Ecto neural progenitor cell (in vitro differentiated cells): Measurements from ENCODE around the gene KSR1.
A peak's percentile ranks its signal among the peaks of the same experiment; 100 is the strongest.

ENCODE experiments used
- DNase-seq: peaks from one replicate; pipeline ENCODE4 v3.0.0-alpha.2; 2018; ENCODE audit warnings: low spot score

KSR1 gene

GRCh38 chr17:27550974-27551505 lies 94.8 kb downstream of the KSR1 start:
- no peak for DNase-seq

DNA sequence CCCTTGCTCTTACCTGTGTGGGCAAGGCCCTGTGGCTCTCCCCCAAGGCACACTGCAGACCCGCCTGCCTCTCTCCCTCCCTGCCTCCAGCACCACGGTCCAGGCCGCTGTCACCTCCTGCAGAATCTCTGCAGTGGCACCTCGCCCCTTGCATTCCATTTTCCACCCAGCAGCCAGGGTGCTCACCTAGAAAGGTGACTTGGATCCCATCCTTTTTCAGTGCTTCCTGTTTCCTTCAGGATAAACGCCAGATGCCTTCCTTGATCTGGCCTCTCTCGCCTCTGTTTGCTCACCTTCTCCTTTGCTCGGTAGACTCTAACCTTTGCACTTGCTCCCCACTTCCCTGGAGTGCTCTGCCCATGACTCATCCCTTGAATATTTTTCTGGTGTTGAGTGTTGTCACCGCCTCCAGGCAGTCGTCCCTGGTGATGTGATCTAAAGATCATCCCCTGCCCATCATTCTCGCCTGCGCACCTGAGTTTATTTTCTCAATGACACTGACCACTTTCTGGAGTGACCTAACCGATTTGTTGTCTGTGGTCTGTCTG lies 95.5 kb downstream of the KSR1 start:
- no peak for DNase-seq

- DNase-seq = no peak
Measured at GRCh38 chr17:27552276-27552732, 96.1 kb downstream of the KSR1 start.

DNA sequence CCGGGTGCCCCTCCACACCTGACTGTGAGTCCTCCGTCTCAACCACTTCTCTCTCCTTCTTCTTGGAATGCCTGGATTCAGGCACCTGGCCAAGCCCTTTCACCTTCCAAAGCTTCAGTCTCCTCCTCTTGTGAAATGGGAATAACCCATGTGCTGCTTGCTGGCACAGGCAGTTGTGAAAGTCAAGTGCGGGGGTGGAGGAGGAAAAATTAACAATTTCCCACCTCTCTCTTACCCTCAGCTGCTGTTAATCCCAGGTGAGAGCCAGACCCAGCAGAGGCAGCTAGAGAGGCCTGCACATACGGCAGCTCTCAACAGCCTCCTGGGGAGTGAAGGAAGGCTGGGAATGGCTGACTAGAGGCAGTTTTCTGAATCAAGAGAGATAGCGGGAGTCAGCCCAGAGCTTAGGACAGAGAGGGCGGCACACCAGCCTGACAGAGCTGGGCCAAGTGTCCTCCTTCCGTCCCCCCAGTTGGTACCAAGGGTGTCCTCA lies 96.8 kb downstream of the KSR1 start:
- no peak for DNase-seq

DNA sequence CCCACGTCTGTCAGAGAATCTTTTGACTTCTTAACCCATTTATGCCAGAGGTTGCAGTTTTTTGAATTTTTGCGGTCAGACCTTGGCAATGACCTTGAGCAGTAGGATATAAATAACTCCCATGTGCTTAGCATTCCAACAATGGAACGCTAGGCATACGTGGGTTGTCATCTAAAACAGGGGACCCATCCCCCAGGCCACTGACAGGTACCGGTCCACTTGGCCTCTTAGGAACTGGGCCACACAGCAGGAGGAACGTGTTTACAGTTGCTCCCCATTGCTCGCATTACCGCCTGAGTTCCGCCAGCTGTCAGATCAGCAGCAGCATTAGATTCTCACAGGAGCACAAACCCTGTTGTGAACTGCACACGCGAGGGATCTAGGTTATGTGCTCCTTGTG lies 97.9 kb downstream of the KSR1 start:
- DNase-seq = no peak

GRCh38 chr17:27554911-27555310 lies 98.7 kb downstream of the KSR1 start:
- DNase-seq = no peak

GRCh38 chr17:27555339-27555738 lies 99.1 kb downstream of the KSR1 start:
- DNase-seq = no peak

DNA sequence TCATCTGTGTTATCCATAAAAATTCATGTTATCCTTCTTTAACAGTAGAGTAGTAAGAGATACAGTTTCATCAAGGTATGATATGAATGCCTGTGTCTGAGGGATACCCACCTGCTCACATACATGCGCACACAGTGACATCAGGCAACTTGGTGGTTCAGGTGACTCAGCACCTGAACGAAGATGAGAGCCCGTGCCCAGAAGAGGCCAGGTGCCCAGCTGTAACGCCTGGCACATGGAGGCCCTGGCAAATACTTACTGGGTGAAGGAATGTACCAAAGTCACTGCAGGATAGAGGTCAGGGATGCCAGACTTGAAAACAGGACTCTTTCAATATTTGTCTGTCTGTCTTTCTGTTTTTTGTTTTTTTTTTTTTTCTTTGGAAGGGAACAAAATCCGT lies 102.1 kb downstream of the KSR1 start:
- DNase-seq = no peak

DNA sequence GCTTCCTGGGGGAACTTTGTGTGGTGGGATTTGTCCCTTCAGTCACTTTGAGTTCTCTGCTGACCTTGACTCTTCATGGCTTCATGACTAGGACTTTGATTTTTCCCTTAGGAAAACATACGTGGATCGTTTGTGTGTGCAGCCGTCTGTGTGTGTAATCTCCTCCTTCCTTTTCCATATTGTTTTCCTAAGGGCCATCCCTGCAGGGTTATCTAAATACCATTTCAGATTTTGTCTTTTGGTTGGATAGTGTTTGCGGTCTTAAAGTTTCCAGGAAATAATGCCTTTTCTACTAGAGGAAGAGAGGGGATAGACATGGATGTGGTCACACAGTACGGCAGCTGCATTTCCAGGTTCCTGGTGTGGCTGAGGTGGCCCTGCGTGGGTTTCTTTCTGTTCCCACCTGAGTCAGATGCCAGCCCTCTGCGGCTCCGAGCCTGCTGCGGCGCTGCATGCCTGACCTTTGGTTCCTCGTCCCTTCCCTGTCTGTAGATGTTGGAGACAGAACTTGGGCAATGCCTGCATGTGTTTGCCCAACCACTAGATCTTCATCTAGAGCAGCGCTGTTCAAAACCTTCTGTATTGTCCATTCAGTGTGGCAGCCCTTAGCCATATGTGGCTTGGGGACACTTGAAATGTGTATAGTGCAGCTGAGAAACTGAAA lies 102.7 kb downstream of the KSR1 start:
- no peak for DNase-seq

DNA sequence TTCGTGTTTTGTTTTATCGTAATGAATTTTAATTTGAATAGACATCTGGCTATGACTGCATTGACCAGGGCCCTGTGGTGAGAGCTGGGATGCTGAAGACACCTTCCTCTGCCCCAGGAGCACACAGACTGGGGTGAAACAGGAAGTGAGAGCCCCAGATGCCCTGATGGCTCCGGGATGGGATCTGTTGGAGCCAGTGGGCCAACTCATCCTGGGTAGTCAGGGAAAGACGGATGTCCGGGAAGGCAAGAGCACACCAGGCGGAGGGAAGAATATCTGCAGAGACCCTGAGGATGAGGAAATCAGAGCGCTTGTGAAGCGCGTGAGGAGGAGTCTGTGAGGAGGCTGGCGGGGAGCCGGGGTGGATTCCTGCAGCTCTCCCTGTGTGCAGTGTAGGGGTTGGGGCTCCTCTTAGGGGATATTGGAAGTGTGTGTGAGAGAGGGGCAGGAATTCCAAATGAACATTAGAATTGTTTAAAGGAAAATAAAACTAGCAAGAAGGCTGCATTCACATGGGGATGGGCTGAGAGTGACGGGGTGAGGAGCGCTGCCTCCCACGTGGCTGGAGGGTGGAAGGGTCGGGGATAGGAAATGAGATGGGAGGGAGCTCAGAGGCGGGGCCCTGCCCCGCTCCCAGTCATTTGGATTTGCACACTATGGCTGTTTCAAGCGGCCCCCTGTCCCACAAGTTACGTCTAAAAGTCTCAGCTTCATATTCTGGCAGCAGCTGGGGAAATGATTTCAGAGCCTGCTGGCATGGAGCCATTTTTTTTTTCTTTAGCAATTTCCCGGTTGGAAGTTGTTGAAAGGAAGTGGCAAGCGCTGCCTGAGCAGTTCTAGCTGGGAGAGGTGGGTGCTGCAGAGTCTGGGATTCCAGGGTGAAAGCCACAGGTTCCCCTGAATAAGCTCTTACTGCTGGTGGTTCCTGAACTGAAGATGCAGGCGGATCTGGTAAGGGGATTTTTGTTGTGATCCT lies 103.5 kb downstream of the KSR1 start:
- no peak for DNase-seq

DNA sequence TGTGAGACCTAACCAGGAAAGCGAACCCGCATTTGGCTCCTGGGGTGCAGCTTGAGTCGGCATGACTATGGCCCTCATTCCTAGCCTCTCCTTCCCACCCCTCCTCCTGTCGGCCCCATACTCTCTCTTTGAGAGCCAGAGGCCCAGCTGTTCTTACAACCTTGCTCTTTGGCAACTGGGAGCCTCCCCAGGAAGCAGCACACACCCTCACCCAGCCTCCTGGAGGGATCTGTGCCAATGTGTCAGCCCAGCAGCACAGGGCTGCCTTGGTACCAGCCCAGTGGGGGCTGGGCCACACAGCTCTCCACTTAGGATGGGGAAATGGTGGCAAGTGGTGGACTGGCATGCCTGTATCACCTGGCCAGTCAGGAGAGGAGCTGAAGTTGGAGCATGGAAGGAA lies 104.4 kb downstream of the KSR1 start:
- no peak for DNase-seq

- DNase-seq = no peak
Measured at GRCh38 chr17:27562777-27563455, 106.7 kb downstream of the KSR1 start.

- DNase-seq = no peak
Measured at GRCh38 chr17:27563532-27563931, 107.3 kb downstream of the KSR1 start.

GRCh38 chr17:27564463-27564862 lies 108.2 kb downstream of the KSR1 start:
- DNase-seq = no peak

DNA sequence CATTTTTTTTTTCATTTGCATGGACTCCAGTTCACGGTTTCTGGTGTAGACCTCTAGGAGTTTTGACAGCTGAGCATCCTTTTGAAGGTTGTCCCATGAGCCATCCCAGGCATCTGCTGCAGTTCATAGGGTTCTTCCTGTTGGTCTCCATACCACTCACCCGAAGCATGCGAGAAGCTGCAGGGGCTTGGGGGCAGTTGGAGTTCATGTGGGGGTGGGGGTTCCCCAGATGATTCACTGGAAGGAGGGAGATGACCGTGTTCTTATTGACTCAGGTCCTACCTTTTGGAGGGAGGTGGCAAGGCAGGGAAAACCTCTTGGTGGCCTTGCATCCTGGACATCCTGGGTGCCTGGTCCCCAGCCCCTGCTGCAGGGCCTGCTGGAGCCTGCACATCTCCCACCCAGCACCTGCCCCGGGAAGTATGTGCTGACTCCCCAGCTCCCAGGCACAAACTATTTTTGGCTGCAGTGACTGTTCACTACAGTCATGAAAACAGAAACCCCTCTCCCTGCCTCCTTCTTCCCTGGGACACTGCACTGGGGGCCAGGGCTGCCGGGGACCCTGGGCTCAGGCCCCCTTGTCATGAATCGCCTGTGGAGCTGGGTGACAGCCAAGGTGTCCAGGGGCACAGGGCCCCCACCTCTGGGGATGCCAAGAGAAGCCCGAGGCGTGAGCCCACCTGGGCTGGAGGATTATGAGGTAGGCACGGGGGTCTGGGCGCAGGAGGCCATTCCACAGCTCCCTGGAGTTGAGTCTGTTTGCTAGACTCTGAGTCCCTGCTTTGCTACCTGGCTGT lies 109.8 kb downstream of the KSR1 start:
- no peak for DNase-seq

GRCh38 chr17:27566671-27567562 lies 110.7 kb downstream of the KSR1 start:
- no peak for DNase-seq

- no peak for DNase-seq
Measured at GRCh38 chr17:27567563-27567859, 111.3 kb downstream of the KSR1 start.

- DNase-seq = no peak
Measured at GRCh38 chr17:27568216-27568615, 112.0 kb downstream of the KSR1 start.

DNA sequence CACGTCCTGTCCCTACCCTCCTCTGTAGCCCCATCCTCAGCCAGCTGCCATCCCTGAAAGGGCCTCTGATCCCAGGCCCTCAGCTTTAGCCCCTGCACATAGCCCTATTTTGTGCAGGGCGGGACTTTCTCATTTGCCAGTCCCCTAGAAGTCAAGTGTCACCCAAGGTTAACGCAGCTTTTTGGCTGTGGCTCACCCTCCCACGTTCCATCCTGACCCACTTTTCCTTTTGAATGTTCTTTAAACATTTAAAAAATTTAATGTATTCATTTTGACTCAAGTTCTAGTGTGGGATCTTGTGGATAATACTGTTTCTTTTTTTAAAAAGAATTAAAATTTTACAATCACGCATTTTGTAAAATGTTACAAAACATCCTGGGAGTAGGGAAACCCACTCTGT lies 112.6 kb downstream of the KSR1 start:
- DNase-seq = no peak

DNA sequence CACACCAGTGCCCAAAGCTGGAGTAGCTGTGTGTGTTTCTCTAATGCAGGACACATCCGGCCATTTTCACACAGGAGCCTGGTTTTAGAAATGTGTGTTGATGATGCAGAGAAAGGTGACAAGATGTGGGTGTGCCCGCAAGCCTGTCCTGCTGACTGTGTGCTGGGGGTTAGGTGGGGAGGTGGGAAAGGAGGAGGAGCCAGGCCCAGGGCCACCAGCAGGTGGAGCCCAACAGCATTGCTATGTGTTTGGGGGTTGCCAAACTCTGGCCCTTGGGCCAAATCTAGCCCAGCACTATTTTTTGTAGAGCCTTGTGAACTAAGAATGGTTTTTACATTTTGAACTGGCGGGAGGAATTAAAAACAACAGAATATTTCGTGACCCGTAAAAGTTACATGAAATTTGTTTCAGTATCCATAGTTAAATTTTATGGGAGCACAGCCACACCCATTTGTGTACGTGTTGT lies 113.0 kb downstream of the KSR1 start:
- DNase-seq = peak; percentile 75
